KOPT-K1 (cell line): ENCODE measurements around the gene GABRR2.

Source experiments
- H3K27ac ChIP-seq: fragments of 200-600 bp; sonication (generic); 2 replicates; pipeline ENCODE4 v1.5.1; 2016; ENCODE audit warnings: antibody characterized with exemption, mild to moderate bottlenecking, low read depth, low read length; ENCODE audit not compliant: poor library complexity, severe bottlenecking
- H3K36me3 ChIP-seq: fragments of 200-600 bp; sonication (generic); 2 replicates; pipeline ENCODE4 v1.5.1; 2017; ENCODE audit warnings: antibody characterized with exemption, mild to moderate bottlenecking, low read length, moderate library complexity; ENCODE audit not compliant: insufficient read depth
- H3K9me3 ChIP-seq: fragments of 200-600 bp; sonication (generic); 2 replicates; pipeline ENCODE4 v1.5.1; 2017; ENCODE audit warnings: antibody characterized with exemption, low read length, mild to moderate bottlenecking; ENCODE audit not compliant: insufficient read depth, poor library complexity, severe bottlenecking

Gene GABRR2

DNA sequence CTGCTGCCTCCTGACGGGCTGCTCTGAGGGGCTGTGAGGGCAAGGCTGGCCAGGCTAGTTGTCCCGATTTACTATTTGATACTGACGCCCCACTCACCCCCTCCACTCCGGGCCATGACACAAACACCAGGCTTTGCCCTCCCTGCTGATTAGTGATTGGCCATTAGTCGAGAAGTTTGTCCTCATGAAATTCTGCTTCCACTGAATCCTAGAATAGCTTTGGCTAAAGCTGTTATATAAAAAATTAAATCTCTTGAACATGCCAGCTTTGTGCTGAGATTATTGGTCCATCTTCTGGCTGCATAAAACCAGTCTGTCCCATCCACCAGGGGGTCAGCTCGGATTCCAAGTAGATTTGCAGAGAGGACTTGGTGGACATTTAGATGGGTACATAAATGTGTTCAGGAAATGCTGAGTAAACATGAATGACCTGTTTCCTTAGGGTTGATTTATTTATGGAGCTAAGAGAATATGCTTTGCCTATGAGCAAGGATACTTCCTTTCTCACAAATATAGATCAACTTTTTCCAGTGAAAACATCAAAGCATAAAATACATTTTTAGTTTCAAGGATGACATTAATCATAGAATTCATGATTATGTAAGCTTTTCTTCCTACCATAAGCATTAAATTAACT lies at the start of gene GABRR2:
TSS of gene GABRR2 (minus strand) at position 51 of the 637 bp plus-strand sequence. CDS start 134 bp downstream, outside the sequence.
- no peak within 1 kb of the TSS for H3K27ac ChIP-seq
- no peaks in the 10 kb centered on the region for H3K36me3 ChIP-seq

DNA sequence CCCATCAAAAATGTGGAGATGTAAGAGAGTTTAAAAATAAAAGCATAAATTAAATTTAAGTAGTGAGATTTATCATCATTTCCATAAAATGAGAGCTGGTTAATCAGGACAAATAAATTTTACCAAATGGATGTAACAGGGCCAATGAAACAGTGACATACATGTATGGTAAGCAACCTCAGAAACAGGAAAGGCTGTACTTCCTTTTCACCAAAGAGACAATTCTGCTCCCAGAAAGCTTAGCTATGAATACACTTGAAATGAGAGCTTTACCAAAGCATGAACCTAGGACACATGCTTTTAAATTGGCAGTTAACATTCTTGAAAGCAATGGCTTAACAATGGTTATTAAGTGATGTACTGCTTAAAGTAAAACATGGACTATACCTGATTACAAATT lies 49.5 kb upstream of the GABRR2 start:
- peak overlapping the region; percentile 17 for H3K27ac ChIP-seq
- peaks cover 20% of the 10 kb centered on the region for H3K36me3 ChIP-seq
- H3K9me3 ChIP-seq: no peaks in the 10 kb centered on the region

More for the DNA sequence above, at the start of gene GABRR2:
- no peaks in the 10 kb centered on the region for H3K9me3 ChIP-seq

DNA sequence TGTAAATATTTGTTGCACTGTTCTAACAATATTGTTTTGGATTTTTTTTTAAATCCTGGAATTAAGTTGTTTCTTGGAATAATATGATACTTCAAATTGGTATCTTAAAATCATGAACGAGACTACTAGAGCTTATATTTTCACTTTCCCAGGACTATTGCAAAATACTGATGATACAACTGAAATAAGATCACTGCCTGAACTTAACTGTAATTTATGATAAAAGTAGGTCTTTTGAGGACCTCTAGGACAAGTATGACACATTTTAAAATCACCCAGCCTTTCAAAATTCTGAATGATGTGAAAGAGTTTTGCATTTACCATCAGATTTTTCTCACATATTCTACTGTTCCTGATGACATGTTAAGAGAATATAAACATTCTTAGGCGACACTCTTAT lies 46.1 kb upstream of the GABRR2 start:
- H3K36me3 ChIP-seq: peaks cover 3% of the 10 kb centered on the region; the same call in 1 of the 2 replicates
- peak overlapping the region; percentile 15 for H3K27ac ChIP-seq
- no peaks in the 10 kb centered on the region for H3K9me3 ChIP-seq

DNA sequence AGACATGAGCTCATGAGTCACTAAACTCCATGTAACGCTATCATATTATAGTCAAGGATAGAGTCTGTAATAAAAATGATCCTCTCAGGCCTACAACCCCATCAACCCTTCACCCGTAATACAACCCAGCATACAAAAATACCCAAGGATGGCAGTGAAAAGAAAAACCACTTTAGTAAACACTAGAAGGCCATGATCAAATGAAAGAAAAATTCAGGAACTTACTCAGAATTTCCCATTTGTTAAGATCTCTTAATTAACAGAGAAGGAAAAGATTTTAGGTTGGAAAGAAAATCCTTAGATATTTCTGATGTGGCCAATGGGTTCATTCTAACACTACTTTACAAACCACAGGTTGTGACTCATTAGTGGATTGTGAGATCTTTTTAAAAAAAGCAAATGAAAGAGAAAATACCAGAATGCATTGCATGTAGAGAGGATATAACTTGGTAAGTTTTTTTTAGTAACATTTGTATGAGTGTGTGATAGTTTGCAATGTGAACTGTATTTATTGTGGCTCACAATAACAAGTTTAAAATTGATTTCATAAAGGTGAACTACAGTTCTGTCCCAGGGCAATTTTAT lies 45.4 kb upstream of the GABRR2 start:
- H3K36me3 ChIP-seq: no peaks in the 10 kb centered on the region
- H3K27ac ChIP-seq: peak overlapping the region; percentile 15
- no peaks in the 10 kb centered on the region for H3K9me3 ChIP-seq

DNA sequence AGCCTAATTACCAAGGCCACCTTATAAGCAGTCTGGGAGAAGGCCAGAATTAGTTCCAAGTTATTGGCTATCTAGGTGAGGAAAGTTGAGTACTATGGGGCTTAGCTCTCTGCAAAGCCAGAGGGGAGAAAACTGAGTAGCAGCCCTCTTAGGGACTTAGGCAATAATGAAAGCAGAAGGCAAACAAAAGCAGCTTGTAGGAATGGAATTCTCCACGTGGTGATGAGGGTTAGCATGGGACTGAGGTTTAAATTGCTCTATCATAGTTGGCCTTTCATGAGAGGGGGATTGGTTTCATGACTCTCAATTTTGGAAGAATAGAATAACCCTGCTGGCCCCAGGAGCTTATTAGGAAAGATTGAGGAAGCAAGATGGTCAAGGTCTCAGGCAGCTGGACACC lies 44.5 kb upstream of the GABRR2 start:
- no peaks in the 10 kb centered on the region for H3K9me3 ChIP-seq
- H3K27ac ChIP-seq: peak overlapping the region; percentile 24
- H3K36me3 ChIP-seq: no peaks in the 10 kb centered on the region

DNA sequence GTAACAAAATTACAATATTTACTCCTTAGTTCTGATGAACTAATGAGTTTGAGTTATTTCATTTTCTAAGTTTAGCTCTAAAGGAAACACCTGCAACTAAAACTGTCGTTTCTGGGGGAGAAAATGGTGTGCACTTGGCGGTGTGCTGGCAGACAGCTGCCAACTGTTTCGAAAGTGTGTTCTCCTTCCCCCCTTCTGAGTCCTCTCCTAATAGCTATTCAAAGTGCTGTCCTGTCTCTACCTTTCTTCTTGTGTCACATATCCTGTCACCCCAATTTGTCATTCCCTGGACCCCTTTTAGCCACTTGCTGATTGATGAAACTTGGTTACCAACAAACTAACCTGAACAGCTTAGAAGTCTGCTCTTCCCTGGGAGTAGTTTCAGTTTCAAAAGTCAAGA lies 42.3 kb upstream of the GABRR2 start:
- no peaks in the 10 kb centered on the region for H3K9me3 ChIP-seq
- H3K27ac ChIP-seq: peak overlapping the region; percentile 91
- H3K36me3 ChIP-seq: no peaks in the 10 kb centered on the region

DNA sequence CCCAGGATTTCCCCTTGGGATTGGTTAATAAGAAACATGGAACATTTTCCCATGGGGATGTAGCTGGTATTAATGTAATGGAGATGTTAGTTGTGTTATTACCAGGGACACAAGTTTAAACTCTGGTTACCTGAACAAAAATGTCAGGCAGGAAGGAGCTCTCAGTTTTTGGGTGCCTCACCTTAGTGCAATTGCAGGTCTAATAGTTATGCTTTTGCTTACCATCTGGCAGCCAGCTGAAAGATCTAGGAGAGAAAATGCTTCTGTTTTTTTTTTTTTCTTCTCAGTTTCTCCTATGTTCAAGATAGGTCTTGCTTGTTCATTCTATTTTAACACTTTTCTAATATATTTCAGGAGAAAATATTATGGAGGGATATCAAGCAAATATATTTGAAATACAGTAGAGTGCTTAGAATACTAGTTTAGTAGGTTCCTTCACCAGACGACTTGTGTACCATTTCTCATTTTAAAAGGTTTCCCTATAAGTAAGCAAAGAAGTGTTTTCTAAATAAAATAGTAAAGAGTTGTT lies 41.6 kb upstream of the GABRR2 start:
- H3K27ac ChIP-seq: peak overlapping the region; percentile 91
- no peaks in the 10 kb centered on the region for H3K9me3 ChIP-seq
- no peaks in the 10 kb centered on the region for H3K36me3 ChIP-seq

DNA sequence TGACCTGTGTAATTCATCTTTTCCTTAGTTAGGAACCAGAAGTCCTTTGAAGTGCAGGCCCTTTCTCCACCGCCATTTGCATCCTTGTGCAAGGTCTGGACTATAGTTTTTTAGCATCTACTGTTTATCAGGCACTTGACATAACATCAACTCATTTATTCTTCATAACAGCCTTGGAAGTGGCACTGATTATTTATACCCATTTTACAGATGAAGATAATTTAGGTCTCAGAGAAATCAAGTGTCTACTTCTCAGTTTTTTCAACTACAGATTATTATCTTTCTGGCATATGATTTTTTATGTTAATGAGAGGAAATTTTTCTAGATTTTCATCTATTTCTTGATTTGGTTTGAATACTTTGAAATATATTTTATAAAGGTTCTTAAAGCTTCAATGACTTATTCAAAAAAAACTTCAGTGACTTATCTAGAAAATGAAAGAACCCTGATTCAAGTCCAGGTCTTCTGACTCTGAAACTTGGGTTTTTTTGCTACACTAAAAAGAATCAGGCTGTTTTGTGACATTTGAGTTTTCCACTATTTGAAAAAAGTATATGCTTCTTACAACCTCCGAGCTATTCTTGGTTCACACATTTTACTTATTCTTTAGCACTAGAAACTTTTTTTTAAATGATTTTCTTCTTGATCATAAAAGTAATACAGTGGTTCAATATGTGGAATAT lies 40.6 kb upstream of the GABRR2 start:
- H3K27ac ChIP-seq: peak overlapping the region; percentile 91
- H3K9me3 ChIP-seq: no peaks in the 10 kb centered on the region
- H3K36me3 ChIP-seq: no peaks in the 10 kb centered on the region

DNA sequence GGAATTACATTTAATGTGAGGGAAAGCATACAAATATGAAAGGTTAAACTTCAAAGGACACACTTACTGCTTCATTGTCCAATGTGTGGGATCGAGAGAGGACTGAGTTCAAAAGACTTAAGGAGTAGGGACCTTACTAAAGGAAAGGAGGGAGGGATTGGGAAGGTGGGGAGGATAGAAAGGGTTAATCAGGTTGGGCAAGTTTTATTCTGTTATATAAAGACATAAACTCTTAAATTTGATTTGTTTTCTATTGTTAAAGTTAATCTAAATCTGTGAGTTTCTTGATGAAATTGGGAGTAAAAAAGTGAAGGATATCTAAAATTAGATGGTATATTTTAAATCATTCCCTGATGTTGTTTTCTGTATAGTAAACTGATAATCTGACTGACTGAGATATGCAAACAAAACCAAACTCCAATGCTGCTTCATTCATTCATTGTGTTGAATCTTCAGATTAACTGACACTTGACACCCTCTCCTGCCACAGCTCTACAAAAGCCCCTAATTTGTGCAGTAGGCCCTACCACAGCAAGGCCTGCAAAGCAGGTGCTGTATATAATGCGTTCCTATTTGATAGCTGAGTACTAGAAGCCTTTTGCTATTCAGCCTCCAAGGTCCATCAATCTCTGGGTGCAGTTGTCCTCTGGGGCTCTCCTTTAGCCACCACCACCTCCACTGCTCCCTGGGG lies 38.7 kb upstream of the GABRR2 start:
- no peaks in the 10 kb centered on the region for H3K36me3 ChIP-seq
- H3K9me3 ChIP-seq: no peaks in the 10 kb centered on the region
- peak overlapping the region; percentile 86 for H3K27ac ChIP-seq

DNA sequence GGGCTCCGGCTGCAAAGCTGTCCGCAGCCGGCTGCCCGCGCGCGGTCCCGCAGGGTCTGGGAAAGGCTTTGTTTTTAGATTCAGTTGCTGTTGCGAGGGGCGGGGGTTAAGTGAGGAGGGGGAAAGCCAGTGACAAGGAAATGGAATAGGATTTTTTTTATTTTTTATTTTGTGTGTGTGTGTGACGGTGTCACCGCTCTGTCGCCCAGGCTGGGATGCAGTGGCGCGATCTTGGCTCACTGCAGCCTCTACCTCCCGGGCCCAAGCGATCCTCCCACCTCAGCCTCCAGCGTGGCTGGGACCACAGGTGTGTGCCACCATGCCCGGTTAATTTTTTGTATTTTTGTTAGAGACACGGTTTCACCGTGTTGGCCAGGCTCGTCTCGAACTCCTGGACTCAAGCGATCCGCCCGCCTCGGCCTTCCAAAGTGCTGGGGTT lies 38.0 kb upstream of the GABRR2 start:
- Histone ChIP-seq H3K9me3 (no peaks in the 10 kb centered on the region), H3K36me3 (no peaks in the 10 kb centered on the region), H3K27ac (peak overlapping the region; percentile 86)

DNA sequence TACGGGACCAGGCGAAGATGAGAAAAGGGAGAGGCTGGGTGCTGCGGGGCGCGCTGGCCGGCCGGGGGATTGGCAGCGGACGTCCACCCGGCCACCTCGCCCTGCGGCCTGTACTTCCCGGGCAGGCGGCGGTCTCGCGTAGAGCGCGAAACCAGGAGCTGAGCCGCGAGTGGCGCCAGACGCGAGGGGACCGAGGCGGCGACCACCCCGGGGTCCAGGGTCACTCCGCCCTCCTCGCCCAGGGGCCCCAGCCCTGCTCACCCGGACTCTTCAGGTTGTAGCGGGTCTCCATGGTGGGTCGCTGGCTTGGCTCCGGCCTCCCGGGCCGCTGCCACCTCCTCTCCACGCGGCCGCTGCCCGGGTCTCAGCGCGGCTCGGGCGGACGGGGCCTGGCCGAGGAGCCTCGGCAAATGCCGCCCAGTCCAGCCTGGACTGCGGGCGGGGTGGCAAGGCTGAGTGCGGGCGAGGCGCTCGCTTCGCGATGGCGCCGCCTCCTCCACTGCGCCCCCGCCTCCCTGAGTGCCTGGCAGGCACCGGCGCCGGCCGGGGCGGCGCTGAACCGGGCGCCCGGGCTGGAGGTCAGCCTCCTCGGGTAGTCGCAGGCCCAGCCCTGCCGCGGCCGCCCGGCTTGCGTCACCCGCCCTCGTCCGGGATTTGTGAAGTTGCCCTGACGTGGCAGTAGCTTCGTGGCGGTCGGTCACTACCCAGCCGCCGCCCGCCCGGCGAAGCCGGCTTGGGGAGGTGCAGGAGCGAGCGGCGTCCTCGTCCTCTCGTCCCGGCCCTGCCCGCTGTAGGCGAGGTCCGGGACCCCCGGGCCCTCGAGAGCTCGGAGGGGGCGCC lies 37.4 kb upstream of the GABRR2 start, which contains the start of gene UBE2J1:
TSS of gene UBE2J1 (minus strand) at position 445 of the 840 bp plus-strand sequence. CDS start at position 292, 153 bp downstream.
- no peaks in the 10 kb centered on the region for H3K36me3 ChIP-seq
- H3K9me3 ChIP-seq: no peaks in the 10 kb centered on the region
- H3K27ac ChIP-seq: peak within 1 kb of the TSS; percentile 86

DNA sequence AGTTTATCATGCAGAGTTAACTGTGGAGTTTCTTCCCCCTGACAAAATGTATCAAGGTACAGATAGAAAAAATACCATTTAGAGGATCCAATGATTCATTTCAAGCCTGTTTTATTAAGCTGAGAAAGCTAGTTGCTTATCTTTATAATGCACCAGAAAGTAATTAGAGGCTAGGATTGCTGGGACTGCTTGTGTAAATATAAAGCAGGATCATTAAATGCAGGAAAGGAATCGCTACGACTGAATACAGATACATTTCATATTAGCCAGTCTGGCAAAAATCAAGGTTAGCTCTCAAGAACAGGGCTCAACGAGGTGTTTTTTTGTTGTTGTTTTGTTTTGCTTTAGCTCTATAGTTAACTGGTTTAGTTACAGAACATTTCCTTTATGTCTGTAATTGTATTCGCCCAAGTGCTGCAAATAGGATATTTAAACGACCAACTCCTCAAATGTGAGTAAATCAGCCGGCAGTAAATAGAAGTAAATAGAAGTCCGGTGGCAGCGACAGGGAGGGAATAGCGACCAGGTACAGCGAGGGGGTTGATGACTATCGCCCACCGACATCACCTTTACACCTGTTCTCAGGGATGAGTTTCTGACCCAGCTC lies 36.7 kb upstream of the GABRR2 start:
- Histone ChIP-seq H3K36me3 (no peaks in the 10 kb centered on the region), H3K27ac (peak overlapping the region; percentile 86), H3K9me3 (no peaks in the 10 kb centered on the region)

DNA sequence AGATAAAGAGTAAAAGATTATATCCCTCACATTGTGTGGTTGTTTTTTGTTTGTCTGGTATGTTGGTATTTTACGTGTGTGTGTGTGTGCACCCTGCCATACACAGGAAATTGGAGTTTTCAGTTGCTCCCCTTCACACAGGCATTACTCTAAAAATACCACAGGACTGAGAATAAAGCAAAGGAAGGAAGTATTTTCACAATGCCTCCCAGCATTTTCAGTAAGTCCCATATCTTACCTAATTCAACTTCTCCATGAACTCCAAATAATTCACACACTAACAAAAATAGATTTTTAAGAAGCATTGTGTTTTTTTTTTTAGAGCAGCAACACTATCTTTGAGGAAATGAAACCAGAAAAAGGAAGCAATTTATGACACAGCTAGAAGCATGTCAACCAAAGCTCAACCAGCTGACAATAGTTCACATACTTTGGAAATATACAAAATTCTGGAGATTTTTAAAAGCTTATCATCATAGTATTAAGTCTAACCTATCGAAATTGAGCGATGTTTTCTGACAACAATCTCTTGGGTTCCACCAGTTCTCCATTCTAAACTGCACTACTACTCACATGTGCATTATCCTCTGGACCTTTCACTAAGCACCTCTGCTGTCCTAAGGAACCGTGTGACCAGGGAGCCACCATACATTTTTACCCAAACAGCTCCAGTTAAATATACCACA lies 35.3 kb upstream of the GABRR2 start:
- Histone ChIP-seq H3K36me3 (no peaks in the 10 kb centered on the region), H3K27ac (peak overlapping the region; percentile 86), H3K9me3 (no peaks in the 10 kb centered on the region)
